HuH-7.5 (cell line): ENCODE results near the gene RASAL3.
"Not testable (repeated sequence)": the region's sequence is repeated elsewhere in the genome, so short reads cannot be mapped to it uniquely, and the experiment has no call there.

Experiments used
- DNase-seq: peaks from one replicate; pipeline ENCODE4 v3.0.0; 2011; ENCODE audit warnings: low spot score

RASAL3 gene

GRCh38 chr19:15419413-15420025 lies 44.8 kb downstream of the RASAL3 start:
- DNase-seq: no peak

DNA sequence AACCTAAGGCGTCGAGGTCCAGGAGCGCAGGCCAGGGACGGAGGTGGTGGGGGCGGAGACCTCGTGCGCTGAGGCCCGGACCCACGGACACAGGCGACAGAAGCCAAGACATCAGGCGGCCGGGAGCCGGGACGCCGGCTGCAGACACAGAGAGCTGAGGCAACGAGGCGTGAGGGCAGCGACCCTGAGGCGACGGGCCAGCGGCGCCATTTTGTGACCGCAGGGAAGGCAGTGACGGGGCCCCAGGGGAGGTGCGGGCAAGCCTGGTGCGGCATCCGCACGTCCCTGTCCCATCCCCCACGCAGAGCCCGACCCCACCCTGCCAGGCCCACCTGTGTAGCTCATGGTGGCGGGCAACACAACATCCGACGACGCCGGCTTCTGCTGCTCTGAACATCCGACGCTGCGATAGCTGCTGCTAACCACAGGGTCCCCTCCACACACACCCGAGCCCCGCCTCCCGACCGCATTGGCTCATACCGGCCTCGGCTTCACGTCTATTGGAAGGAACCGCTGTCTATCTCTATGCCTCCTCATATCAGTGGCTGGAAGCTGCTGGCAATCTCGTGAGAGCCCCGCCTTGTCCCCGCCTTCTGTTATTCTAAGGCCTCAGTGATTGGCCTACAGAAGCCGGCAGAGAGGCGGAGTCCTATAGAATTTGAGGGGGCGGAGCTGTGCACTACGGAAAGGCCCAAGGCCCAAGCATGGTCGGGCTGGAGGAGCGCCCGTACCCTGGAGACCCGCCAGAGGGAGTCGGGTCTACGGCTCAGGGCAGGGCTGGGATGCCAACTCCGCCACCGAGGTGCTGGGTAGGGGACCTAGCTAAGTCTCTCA lies 45.5 kb downstream of the RASAL3 start, which contains the start of gene AKAP8L:
AKAP8L (minus strand) TSS at position 410 of the 834 bp plus-strand sequence; CDS start at position 345, 65 bp downstream.
- peak; percentile 99 for DNase-seq

DNA sequence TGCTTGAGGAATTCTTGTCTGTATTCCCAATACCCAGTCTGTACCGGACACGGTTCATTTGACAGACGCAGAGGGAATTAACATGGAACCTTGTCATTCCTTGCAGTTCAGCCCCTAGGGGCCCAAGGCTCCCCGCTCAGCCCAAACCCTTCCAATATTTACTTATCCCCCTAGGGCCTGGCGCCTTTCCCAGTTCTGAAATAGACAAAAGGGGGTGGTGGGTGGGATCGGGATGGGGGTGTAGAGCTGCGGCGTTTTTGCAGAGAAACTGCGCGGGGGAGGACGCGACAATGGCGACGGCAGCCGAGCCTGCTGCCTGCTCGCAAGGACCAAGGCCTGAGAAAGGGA lies 46.1 kb downstream of the RASAL3 start:
- DNase-seq: no peak

DNA sequence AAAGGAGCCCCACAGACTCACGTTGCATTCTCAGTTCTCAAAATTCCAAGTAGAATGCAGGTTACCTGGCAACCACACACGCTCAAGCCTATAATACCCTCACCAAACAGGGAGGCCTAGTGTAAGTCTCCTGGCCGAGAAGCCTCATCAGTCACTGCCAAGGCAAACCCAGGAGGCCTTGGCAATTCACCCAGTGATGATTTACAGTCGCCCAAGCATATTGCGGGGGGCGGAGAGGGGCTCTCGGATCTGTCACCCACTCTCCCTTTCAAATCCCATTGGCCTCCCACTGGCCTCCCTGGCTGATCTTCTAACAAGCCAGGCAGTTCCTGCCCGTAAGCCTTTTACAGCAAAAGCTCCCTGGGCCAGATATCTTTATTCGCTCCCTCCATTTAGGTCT lies 46.6 kb downstream of the RASAL3 start:
- DNase-seq: no peak

DNA sequence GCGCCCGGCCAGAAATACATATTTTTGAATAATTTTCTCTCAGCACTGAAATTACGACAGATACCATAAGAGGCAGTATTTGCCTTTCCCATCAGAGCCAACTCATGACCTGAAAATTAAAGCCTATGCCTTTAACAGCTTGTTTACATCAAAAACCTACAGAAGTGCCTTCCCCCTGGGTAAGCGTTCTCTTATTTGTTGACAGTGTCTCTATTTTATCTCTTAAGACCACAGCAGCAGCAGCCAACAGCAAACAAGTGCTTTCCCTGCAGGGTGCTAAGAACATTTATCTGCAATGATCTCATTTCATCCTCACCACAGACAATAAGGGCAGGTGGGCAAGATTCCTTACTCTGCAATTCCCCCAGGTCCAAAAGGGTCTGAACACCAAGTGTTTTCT lies 51.5 kb downstream of the RASAL3 start:
- DNase-seq: no peak

GRCh38 chr19:15411351-15411750 lies 53.0 kb downstream of the RASAL3 start:
- not testable (repeated sequence) for DNase-seq

DNA sequence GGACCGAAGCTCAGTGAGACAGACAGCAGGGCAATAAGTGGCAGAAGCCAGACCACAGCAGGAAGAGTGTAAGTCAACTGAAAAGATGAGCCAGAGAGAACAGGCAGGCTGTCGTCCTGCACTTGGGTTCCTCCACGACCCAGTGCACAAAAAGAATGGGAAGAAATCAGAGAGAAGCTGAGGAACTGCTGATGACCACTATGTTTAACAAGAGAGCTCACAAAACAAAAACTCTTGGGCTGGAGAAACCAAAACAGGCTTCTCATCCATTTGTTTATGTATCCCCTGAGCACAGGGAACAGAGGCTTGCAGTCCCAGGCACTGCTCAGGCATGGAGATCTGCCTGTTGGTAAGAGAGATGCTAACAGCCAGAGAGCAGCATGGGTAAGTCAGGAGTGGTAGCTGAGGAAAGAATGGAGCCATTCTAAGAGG lies 59.5 kb downstream of the RASAL3 start:
- no peak for DNase-seq

GRCh38 chr19:15404097-15404779 lies 60.1 kb downstream of the RASAL3 start:
- DNase-seq: no peak

DNA sequence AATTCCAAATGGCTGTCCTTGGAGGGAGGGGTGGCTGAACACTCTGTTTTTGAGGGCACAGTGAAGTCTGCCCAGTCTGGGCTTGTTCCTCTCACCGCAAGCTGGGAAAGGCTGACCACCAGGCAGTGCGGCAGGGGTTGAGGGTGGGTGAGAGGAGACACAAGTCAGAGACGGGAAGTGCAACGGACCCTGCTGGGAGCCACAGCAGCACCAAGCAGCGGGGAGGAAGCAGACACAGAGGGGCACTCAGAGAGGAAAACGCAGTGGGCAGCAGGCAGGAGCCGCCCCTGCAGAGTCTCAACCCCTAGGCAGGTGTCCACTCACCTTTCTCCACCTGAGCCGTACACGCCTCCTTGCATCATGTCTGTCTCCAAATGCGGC lies 61.2 kb downstream of the RASAL3 start:
- DNase-seq: no peak

- DNase-seq: no peak
Measured at GRCh38 chr19:15402411-15403150, 61.8 kb downstream of the RASAL3 start.
